Astrocyte (in vitro differentiated cells and primary cell): ENCODE measurements around the gene UBXN7. TPM values are rescaled to one million over a fixed set of nuclear protein-coding genes. Genes with fewer than 3 reads are reported as not detected.
"Not testable (repeated sequence)": the region's sequence is repeated elsewhere in the genome, so short reads cannot be mapped to it uniquely, and the experiment has no call there.

Experiments used
- DNase-seq: peaks from one replicate; pipeline ENCODE4 v3.0.0-alpha.2; 2010; ENCODE audit warnings: low read depth
- FAIRE-seq: peaks from 2 replicates; lab custom pipeline; 2011; peaks lifted over from hg19 to GRCh38; lab: Jason Lieb, UNC
- H2AFZ ChIP-seq: 2 replicates; pipeline ENCODE4 v1.6.0; 2012; ENCODE audit warnings: low read depth, low read length, inconsistent platforms
- H3K27ac ChIP-seq: 2 replicates; pipeline ENCODE4 v1.5.1; 2011; ENCODE audit warnings: low read depth, low read length, inconsistent platforms
- H3K27me3 ChIP-seq: 2 replicates; pipeline ENCODE4 v1.6.0; 2011; ENCODE audit warnings: low read length, inconsistent platforms; ENCODE audit not compliant: insufficient read depth
- H3K36me3 ChIP-seq: 2 replicates; pipeline ENCODE4 v1.5.1; 2011; ENCODE audit warnings: low read length, inconsistent platforms; ENCODE audit not compliant: insufficient read depth
- H3K4me1 ChIP-seq: 2 replicates; pipeline ENCODE4 v1.5.1; 2011; ENCODE audit warnings: low read length, inconsistent platforms; ENCODE audit not compliant: insufficient read depth
- H3K4me2 ChIP-seq: 2 replicates; pipeline ENCODE4 v1.6.0; 2012; ENCODE audit warnings: low read length, inconsistent platforms
- H3K4me3 ChIP-seq: 2 replicates; pipeline ENCODE4 v1.5.1; 2011; ENCODE audit warnings: low read depth, mild to moderate bottlenecking, low read length, inconsistent platforms; ENCODE audit not compliant: insufficient read depth
- H3K79me2 ChIP-seq: 2 replicates; pipeline ENCODE4 v1.6.0; 2012; ENCODE audit warnings: mild to moderate bottlenecking, low read length, inconsistent platforms; ENCODE audit not compliant: insufficient read depth
- H3K9ac ChIP-seq: 2 replicates; pipeline ENCODE4 v1.6.0; 2012; ENCODE audit warnings: mild to moderate bottlenecking, low read length, inconsistent platforms
- H3K9me3 ChIP-seq: 2 replicates; pipeline ENCODE4 v1.5.1; 2012; ENCODE audit warnings: low read depth, mild to moderate bottlenecking, low read length, inconsistent platforms; ENCODE audit not compliant: insufficient read depth
- H4K20me1 ChIP-seq: 2 replicates; pipeline ENCODE4 v1.6.0; 2012; ENCODE audit warnings: low read length, inconsistent platforms; ENCODE audit not compliant: insufficient read depth
- H3K27ac Mint-ChIP-seq: one replicate; pipeline ENCODE4 v1.8.0; 2021; ENCODE audit warnings: mild to moderate bottlenecking, mixed read lengths; ENCODE audit not compliant: unreplicated experiment
- H3K27me3 Mint-ChIP-seq: one replicate; pipeline ENCODE4 v1.8.0; 2021; ENCODE audit warnings: low read depth, mixed read lengths; ENCODE audit not compliant: unreplicated experiment
- H3K36me3 Mint-ChIP-seq: one replicate; pipeline ENCODE4 v1.8.0; 2021; ENCODE audit warnings: low read depth, mixed read lengths; ENCODE audit not compliant: unreplicated experiment
- H3K4me1 Mint-ChIP-seq: one replicate; pipeline ENCODE4 v1.8.0; 2021; ENCODE audit warnings: low read depth, mixed read lengths; ENCODE audit not compliant: unreplicated experiment
- H3K4me3 Mint-ChIP-seq: one replicate; pipeline ENCODE4 v1.8.0; 2021; ENCODE audit warnings: mild to moderate bottlenecking, moderate library complexity, mixed read lengths; ENCODE audit not compliant: unreplicated experiment
- H3K9me3 Mint-ChIP-seq: one replicate; pipeline ENCODE4 v1.8.0; 2021; ENCODE audit warnings: mild to moderate bottlenecking, mixed read lengths; ENCODE audit not compliant: unreplicated experiment
- EZH2 ChIP-seq: IDR thresholded peaks from 2 replicates; pipeline ENCODE4 v1.6.1; 2012; ENCODE audit warnings: mild to moderate bottlenecking, low read length, inconsistent platforms; ENCODE audit not compliant: insufficient read depth
- total RNA-seq: library from RNA; stranded (reverse); gene quantifications from 2 replicates; pipeline ENCODE4 v1.2.1, GENCODE V29; 2021
- TF ChIP-seq, protein P1 (sequence below): IDR thresholded peaks from 2 replicates; pipeline ENCODE4 v1.5.1; 2011; ENCODE audit warnings: low read depth, mild to moderate bottlenecking, inconsistent platforms, low read length, moderate library complexity; ENCODE audit not compliant: insufficient read depth

UBXN7 gene
- total RNA-seq, 1 donor from 2014 or later: 90.9 TPM

DNA sequence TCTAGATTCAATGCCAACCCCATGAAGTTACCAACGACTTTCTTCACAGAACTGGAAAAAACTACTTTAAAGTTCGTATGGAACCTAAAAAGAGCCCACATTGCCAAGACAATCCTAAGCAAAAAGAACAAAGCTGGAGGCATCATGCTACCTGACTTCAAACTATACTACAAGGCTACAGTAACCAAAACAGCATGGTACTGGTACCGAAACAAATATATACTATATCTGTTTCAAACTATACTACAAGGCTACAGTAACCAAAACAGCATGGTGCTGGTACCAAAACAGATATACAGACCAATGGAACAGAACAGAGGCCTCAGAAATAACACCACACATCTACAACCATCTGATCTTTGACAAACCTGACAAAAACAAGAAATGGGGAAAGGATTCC lies 45.4 kb downstream of the UBXN7 start:
- H3K9me3 ChIP-seq, H3K27ac Mint-ChIP-seq, H3K27me3 ChIP-seq, H4K20me1 ChIP-seq, H3K4me3 ChIP-seq, FAIRE-seq, DNase-seq, H3K4me1 Mint-ChIP-seq, H3K79me2 ChIP-seq, H3K9ac ChIP-seq, H3K27ac ChIP-seq, H3K27me3 Mint-ChIP-seq, H3K4me2 ChIP-seq, H2AFZ ChIP-seq, H3K4me3 Mint-ChIP-seq, H3K4me1 ChIP-seq: not testable (repeated sequence)
- Mint-ChIP-seq H3K9me3 (peaks cover 31% of the 10 kb centered on the region), H3K36me3 (peaks cover 61% of the 10 kb centered on the region)
- peaks cover 13% of the 10 kb centered on the region for H3K36me3 ChIP-seq

- H3K27me3 Mint-ChIP-seq, H3K4me2 ChIP-seq, H3K36me3 ChIP-seq, H3K9ac ChIP-seq, FAIRE-seq, H3K4me1 Mint-ChIP-seq, H3K4me3 ChIP-seq, H3K4me1 ChIP-seq, H3K27me3 ChIP-seq, DNase-seq, H2AFZ ChIP-seq, H3K9me3 ChIP-seq, H3K27ac ChIP-seq, H3K27ac Mint-ChIP-seq, H3K4me3 Mint-ChIP-seq, H4K20me1 ChIP-seq, H3K79me2 ChIP-seq: not testable (repeated sequence)
- Mint-ChIP-seq H3K9me3 (peaks cover 31% of the 10 kb centered on the region), H3K36me3 (peaks cover 62% of the 10 kb centered on the region)
Measured at GRCh38 chr3:196386034-196386433, 46.2 kb downstream of the UBXN7 start.

- DNase-seq, H3K4me3 Mint-ChIP-seq, H3K36me3 ChIP-seq, H3K79me2 ChIP-seq, FAIRE-seq, H3K27me3 ChIP-seq, H3K27ac Mint-ChIP-seq, H3K9me3 ChIP-seq, H3K4me3 ChIP-seq, H3K4me2 ChIP-seq, H3K4me1 ChIP-seq, H3K9ac ChIP-seq, H3K27me3 Mint-ChIP-seq, H3K27ac ChIP-seq, H3K4me1 Mint-ChIP-seq, H2AFZ ChIP-seq: not testable (repeated sequence)
- H3K9me3 Mint-ChIP-seq: peaks cover 31% of the 10 kb centered on the region
- H3K36me3 Mint-ChIP-seq: peaks cover 58% of the 10 kb centered on the region
- H4K20me1 ChIP-seq: peaks cover 11% of the 10 kb centered on the region
Measured at GRCh38 chr3:196385446-196385845, 46.8 kb downstream of the UBXN7 start.

- Mint-ChIP-seq H3K27me3 (no peaks in the 10 kb centered on the region), H3K9me3 (no peaks in the 10 kb centered on the region), H3K4me1 (no peaks in the 10 kb centered on the region), H3K36me3 (peaks cover 32% of the 10 kb centered on the region), H3K27ac (no peak overlapping the region), H3K4me3 (no peak overlapping the region)
- no peak for TF ChIP-seq EZH2
- TF ChIP-seq, protein P1, sequence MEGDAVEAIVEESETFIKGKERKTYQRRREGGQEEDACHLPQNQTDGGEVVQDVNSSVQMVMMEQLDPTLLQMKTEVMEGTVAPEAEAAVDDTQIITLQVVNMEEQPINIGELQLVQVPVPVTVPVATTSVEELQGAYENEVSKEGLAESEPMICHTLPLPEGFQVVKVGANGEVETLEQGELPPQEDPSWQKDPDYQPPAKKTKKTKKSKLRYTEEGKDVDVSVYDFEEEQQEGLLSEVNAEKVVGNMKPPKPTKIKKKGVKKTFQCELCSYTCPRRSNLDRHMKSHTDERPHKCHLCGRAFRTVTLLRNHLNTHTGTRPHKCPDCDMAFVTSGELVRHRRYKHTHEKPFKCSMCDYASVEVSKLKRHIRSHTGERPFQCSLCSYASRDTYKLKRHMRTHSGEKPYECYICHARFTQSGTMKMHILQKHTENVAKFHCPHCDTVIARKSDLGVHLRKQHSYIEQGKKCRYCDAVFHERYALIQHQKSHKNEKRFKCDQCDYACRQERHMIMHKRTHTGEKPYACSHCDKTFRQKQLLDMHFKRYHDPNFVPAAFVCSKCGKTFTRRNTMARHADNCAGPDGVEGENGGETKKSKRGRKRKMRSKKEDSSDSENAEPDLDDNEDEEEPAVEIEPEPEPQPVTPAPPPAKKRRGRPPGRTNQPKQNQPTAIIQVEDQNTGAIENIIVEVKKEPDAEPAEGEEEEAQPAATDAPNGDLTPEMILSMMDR: no peak
- H3K4me1 ChIP-seq: no peaks in the 10 kb centered on the region
- no peaks in the 10 kb centered on the region for H3K9me3 ChIP-seq
- no peak overlapping the region for H2AFZ ChIP-seq
- no peak overlapping the region for H3K4me3 ChIP-seq
- no peak overlapping the region for H3K4me2 ChIP-seq
- H3K36me3 ChIP-seq: peaks cover 4% of the 10 kb centered on the region
- peaks cover 5% of the 10 kb centered on the region for H3K79me2 ChIP-seq
- no peaks in the 10 kb centered on the region for H3K27me3 ChIP-seq
- H3K9ac ChIP-seq: no peak overlapping the region
- no peak for DNase-seq
- no peak for FAIRE-seq
- peaks cover 14% of the 10 kb centered on the region for H4K20me1 ChIP-seq
- no peak overlapping the region for H3K27ac ChIP-seq
Measured at GRCh38 chr3:196378146-196378841, 53.9 kb downstream of the UBXN7 start.
